Activated T-helper 1 cell treated with anti-CD3 and anti-CD28 coated beads, Interleukin-2, amount 50 U/mL, for 16 hours (primary cell): ENCODE results near the gene NCCRP1.

ENCODE experiments used
- DNase-seq, 2 donors: peaks; one replicate each; pipeline ENCODE4 v3.0.0-alpha.2; 2020; ENCODE audit warnings: low read depth in 1 of 2, low spot score in 1 of 2

NCCRP1 gene

DNA sequence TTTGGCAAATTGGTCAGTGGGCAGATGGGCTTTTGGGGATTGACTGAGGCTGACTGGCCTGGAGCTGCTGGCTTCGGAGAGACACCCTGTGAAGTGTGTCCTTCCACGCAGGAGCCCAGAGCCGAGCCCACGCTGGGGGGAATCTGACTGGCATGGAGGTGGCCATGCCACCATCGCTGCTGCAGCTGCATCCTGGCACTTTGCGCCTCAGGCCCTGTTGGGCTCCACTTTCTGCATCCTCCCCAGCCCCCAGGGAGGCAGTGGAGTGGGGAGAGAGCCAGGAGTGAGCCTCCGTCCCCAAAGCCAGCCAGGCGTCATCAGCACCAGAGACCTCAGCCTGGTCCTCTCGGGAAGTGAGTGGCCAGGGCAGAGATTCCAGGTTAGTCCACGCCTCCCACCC, 17.0 kb upstream of the NCCRP1 start:
- DNase-seq, result no peak

DNA sequence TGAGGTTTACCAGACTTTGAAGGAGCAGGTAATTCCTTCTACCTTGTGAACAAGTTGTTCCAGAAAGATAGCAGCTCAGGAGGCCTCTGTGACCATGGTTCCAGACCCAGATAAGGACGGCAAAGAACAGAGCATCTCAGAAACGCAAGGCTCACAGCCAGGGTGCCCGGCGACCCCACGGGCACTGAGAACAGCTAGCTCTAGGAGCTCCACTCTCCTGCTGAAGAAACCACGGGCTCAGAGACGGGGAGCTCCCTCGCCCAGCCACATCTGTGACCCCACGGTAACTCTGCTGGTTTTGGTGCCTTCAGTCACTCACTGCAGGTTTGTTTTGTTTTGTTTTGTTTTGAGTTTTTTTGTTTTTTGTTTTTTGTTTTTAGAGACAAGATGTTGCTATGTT, 16.0 kb upstream of the NCCRP1 start:
- no peak for DNase-seq

DNA sequence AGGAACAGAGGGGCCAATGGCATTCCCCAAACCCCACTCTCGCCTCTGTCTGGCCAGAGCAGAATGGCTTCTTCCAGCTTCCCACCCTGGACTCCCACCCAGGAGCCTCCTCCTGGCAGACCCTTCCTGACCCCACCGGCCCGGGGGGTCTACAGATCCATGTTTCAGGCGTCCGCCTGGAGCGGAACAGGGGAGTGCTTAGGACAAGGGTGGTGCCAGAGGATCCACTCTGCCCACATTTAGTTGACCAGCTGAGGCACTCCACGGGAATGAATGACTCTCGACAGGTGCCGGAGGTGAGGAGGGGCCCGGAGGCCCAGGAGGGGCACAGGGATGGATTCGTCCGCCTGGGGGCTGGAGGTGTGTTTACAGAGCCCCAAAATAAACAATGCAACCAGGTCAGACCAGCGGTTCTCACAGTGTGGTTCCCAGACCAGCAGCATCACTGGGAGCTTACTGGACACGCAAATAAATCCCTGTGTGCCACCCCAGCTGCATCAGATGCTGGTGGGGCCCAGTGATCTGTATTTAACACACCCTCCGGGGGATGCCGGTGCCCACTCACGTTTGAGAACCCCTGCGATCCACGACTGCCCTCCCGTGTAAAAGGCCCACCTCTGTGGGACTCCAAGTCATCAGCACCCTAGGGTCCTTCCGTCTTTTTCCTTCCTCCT, 15.1 kb upstream of the NCCRP1 start:
- no peak for DNase-seq

DNA sequence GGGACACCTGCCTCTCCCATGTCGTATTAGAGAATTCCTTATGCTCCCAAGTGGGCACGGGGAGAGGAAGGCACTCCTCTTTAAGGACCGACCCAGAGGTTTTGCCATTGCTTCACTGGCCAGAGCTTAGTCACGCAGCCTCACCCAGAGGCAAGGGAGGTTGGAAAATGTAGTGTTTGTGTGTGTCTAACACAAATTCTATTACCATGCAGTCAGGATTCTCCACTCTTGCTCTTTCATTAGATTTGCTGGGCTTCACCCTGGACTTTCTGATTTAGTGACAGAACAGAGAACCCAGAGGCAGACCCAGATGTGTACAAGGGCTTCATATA, 14.6 kb upstream of the NCCRP1 start:
- DNase-seq, result no peak

DNA sequence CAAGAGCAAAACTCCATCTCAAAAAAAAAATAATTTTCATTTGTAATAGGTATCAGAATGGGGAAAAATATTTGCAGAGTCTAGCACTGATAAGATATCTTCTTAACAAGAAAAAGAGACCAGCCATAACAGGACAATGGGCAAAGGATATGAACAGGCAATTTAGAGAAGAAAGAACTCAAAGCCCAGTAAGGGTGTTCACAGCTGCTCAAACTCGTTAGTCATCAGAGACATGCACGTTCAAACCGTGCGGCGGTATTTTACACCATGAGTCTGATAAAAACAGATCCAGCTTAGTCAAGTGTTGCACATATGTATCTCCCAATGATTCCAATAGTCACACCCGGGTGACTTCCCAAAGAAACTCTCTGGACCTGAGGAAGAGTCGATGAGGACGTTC, 13.7 kb upstream of the NCCRP1 start:
- no peak for DNase-seq

DNA sequence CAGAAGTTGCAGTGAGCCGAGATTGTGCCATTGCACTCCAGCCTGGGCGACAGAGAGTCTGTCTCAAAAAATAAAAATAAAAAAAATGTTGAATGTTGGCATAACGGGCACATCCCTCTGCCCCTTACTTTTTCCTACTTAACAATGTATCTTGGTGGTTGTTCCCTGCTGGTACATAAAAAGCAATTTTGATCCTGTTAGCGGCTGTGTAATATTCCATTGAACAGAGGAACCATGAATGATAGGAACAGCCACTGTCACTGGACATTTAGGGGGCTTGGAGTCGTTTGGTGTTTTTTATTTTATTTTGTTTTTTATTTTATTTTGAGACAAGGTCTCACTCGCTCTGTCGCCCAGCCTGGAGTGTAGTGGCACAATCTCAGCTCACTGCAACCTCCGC, 10.4 kb upstream of the NCCRP1 start:
- no peak for DNase-seq

DNA sequence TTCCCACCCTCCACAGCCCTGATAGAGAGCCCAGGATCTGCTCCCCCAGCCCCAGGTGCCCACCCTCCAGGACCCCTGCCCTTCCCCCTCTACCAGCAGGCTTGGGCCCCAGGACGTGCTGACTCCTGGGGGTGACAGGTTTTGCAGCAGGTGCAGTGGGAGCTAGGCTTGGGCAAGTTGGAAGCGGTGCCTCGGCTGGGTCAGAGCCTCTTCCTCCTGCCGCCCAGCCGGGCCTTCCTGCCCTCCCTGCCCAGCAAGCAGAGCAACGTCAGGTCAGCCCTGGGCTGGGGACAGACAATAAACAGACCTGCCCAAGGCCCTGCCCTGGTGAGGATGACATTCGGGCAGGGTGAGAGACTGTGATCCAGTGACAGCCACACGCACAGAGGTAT, 9.2 kb upstream of the NCCRP1 start:
- no peak for DNase-seq

DNA sequence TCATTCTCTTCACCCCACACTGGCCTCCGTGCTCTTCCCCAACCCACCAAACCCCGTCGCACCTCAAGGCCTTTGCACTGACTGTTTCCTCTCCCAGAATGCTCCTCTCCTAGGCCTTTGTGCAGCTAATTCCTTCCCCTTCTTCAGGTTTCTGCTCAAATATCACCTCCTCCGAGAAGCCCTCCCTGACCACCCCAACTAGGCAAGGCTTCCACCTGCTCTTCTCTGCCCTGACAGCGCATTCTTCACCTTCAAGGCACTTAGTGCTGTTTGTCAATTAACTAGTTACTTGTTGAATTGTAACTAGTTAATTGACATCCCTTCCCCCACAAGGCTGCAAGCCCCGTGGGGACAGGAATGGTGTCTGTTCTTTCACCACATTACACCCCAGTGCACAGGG, 7.8 kb upstream of the NCCRP1 start:
- DNase-seq, result no peak

DNA sequence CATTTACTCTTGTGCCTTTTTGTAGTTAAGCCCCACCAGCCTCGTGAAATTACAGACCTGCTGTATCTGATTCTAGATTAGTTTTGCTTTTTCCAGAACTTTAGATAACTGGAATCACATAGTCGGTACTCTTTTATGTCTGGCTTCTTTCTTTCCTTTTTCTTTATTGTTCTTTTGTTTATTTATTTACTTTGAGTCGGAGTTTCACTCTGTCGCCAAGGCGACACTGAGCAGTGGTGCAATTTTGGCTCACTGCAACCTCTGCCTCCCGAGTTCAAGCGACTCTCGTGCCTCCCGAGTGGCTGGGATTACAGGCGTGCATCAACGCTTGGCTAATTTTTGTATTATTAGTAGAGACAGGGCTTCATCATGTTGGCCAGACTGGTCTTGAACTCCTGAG, 6.0 kb upstream of the NCCRP1 start:
- DNase-seq, result no peak

DNA sequence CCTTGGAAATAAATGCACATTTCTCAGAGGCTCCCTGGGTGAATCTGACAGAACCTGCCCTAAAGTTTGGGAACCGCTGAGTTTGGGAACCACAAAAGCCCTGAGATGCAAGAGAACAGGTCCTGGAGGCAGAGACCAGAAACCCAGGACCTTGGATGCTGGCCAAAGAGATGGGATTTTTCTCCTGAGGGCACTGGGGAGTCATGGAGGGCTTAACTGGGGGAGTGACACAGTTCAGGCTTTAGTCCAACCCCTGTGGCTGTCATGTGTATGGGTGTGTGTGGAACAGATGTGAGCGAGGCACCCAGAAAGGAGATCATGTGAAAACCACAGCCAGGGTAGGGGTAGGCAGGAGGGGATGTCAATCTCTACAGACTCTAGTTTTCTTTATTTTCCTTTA, 3.9 kb upstream of the NCCRP1 start:
- no peak for DNase-seq

DNA sequence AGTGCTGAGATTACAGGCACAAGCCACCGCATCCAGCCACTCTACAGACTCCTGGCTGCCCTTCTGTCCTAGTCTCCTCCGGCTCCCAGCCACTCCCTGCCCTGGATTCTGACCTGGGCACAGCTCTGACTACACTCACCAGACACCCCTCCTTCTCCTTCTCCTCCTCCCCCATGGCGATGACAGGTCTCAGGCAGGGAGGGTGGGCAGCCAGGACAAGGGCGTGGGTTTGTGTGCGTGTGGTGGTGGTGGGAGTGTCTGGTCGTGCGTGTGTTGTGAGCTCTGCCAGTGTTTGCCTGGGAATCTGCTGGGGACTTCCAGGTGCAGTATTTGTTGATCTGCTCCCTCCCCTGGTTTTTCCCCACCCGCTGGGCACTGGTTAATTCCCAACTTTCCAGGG, 3.0 kb upstream of the NCCRP1 start:
- no peak for DNase-seq

DNA sequence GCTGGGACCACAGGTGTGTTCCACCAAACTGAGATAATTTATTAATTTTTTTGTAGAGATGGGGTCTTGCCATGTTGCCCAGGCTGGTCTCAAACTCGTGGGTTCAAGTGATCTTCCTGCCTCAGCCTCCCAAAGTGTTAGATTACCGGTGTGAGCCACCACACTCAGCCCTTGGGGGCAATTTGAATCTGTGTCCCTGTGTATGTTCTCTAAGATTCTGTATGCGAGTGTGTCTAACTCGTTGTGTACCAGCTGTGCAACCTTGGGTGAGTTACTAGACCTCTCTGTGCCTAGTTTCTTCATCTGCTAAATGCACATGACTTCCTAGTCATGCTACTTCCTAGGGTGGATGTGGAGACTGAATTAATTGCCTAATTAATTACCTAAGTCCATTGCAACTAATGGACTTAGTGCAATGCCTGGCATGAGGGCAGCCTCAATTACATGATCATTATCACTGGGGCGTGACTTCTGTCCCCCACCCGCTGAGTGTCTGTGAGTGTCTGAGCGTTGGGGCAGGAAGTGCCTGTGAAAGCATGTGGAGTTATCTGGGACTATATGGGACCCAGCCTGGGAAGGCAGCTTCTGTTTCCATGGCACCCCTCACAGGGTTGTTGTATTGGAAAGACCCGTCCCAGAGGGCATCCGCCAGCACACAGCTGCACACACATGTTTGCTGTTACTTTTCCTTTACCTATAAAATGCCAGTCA, 1.8 kb upstream of the NCCRP1 start:
- no peak for DNase-seq

DNA sequence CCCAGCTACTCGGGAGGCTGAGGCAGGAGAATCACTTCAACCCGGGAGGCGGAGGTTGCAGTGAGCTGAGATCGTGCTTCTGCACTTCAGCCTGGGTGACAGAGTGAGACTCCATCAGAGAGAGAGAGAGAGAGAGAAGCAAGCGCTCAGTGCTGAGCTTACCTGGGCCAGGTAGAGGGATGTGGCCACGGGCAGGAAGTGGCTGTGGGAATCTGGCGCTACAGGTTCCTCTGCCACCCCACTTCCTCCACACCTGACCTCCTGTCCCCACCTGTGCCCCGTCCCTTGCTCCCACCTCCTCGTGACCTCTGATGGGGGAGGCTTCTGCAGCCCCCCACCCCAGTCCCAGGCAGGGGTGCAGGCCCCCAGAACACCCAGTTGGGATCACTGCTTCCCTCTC, 1.0 kb upstream of the NCCRP1 start:
- no peak for DNase-seq

DNA sequence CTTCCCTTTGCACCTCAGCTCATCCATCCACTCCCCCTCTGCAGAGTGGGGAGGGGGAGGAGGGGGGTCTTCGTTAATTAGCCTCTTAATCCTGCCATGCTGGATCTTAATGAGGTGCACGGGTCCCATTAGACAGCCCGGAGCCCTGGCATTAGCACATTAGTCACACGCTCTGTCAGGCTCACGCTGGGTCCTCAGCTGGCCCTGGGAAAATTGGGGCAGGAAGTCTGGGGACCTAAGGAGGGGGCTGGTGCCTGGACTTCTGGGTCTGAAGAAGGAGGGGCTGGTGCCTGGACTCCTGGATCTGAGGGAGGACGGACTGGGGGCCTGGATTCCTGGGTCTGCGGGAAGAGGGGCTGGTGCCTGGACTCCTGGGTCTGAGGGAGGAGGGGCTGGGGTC, 444 bp upstream of the NCCRP1 start:
- DNase-seq, result no peak

DNA sequence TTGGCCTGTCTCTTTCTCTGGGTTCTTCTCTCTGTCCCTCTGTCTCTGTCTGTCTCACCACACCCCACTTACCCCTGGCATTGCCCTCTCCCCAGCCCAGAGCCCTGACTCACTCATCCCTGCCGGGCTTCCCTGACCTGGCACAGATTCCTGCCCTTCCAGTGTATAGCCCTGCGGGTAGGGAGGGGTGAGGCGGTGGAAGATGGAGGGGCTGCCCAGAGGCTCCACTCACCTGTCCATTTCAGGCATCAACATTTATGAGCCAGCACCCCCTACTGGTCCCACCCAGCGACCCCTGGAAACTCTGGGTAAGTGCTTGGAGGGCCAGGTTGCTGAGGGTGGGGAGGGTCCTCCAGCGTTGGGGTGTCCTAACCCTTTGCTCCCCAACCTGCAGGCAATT, 1.0 kb downstream of the NCCRP1 start:
- DNase-seq, result no peak

DNA sequence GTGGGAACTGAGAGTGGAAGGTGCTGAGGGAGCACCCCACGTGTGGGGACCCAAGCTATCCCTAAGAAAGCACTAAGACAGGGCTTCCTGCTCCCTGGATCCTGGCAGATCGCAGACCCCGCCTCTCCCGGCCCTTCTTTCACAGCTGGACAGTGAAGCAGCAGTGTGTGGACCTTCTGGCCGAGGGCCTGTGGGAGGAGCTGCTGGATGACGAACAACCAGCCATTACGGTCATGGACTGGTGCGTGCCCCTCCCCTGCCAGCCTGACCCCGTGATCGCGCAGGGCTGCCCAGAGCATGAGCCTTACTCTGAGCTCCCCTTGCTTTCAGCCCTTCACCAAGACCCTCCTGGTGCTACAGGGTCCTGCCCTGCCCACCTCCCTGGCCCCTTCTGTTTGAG, 2.3 kb downstream of the NCCRP1 start:
- no peak for DNase-seq

DNA sequence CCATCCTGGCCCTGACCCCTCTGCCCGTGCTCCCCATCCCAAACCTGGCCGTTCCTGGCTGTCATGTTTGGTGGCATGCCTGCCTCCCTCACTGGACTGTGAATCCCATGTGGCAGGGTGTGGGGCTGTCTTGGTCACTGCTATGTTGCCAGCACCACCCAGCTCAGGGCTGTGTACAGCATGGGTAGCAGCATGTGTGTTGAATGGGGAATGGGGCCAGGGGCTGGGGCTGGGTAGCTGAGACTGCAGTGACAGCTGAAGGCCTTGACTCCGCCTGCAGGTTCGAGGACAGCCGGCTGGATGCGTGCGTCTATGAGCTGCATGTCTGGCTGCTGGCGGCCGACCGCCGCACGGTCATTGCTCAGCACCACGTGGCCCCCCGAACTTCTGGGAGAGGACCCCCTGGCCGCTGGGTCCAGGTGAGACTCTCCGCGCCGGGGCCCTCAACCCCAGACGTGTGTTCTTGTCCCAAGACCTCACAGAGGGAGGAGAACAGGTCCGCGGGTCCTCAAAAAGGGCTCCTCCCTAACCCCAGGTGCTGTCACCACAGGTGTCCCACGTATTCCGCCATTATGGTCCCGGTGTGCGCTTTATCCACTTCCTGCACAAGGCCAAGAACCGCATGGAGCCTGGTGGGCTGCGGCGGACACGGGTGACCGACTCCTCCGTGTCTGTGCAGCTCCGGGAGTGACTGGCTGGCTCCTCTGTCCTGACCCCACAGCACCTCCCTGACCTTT, 3.5 kb downstream of the NCCRP1 start:
- no peak for DNase-seq

DNA sequence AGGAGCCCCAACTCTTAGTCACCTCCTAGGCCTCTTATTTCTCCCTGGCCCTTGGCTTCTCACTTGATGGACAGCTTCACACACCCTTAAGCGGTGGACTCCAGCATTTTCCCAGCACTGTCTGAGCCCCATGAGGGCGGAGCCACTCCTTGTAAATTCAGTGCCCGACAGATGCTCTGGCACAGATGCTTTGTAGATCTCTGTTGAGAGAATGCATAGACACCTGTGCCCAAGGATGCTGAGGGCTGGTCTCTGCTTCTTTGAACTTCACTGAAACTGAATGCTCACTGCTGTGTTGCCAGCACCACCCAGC, 4.0 kb downstream of the NCCRP1 start:
- DNase-seq, result no peak

DNA sequence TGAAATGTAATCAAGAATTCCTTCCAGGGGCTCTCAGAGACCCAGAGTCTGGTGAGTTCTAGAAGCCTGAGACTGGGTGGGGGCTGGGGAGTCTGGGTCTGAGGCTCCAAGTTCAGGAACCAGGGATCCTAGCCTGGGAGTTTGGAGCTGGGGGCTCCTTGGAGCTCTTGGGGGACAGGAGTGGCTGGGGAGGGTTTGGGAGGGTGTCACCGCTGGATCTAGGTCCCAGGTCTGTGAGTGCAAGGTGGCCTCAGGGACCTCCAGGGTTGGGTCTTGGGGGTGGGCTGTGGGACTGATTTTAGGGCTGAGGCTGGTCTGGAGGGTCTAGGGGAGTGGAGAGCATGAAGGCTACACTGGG, 6.2 kb downstream of the NCCRP1 start:
- DNase-seq, result no peak

DNA sequence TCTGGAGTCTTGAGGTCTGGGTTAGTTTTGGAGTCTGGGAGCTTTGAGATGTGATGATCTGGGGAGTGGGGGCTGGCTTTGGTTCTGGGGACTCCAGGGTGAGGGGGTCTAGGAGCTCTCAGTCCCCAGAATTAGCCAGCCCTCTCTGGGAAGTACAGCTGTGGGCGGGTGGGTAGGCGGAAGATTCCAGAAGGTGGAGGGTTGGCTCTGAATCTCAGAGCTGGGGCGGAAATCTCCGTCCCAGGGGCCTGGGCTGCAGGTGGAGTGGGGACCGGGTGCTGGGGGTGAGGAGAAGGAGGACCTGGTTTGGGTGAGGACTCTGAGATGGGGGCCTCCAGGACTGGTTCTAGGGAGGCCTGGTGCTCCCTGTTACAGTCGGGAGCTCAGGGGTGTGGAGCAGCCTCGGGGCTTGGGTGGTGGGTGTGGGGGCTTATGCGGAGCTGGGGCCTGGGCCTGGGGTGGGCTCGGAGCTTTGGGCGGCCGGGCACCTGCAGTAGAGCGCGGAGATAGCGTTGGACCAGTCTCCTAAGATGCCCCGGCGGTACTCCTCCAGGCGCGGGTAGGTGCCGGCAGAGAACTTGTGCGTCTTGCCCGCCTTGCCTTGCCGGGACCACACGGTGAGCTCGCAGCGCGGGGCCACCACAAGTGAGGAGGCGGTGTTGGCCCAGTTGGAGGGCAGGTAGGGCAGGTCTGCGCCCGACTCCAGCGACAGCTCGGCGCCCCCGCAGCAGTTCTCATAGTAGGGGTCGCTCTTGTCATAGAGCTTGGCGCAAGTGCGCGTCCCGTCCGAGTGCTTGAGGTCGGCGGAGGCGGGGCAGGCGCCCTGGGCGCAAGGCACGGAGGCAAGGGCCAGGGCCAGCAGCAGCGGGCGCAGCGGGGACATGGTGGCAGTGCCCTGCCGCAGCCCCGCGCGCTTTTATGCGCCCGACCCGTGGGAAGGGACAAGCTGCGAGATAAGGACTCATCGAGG, 6.9 kb downstream of the NCCRP1 start, which contains the start of gene SYCN:
Gene SYCN (minus strand): TSS at position 892 of the 970 bp plus-strand sequence. CDS start 9 bp downstream, at position 883.
- DNase-seq, result no peak

DNA sequence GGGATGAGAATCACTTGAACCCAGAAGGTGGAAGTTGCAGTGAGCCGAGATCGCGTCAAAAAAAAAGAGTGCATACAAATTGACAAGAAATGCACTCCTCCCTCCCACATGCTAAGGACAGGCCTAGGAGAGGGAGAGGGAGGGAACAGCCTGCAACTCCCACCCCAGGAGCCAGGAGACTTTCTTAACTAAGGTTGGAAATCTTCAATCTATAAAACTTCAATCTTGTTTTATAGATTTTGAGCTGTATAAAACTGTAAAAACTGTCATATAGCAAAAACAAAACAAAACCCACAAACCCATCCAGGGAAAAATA, 8.6 kb downstream of the NCCRP1 start:
- no peak for DNase-seq

DNA sequence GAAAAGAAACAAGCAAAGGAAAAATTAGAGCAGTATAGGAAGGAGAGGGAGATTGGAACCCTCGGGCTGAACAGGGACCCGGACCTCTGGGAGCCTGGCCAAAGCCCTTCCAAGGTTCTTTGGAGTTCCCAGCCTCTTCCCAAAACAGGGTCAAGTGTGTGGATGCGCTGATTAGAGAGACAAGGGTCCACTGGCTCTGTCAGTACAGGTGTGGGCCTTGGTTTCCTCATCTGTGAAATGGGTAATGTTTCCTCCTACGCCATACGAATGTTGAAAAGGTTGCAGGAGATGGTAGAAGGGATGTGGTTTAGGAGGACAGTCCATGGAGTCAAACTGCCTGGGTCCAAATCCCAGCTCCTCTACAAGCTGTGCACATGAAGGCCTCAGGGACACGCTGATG, 9.4 kb downstream of the NCCRP1 start:
- DNase-seq, result no peak
